ENCODE data around the gene SPEF2.
"Not testable (repeated sequence)": the region's sequence is repeated elsewhere in the genome, so short reads cannot be mapped to it uniquely, and the experiment has no call there.

Gene SPEF2

DNA sequence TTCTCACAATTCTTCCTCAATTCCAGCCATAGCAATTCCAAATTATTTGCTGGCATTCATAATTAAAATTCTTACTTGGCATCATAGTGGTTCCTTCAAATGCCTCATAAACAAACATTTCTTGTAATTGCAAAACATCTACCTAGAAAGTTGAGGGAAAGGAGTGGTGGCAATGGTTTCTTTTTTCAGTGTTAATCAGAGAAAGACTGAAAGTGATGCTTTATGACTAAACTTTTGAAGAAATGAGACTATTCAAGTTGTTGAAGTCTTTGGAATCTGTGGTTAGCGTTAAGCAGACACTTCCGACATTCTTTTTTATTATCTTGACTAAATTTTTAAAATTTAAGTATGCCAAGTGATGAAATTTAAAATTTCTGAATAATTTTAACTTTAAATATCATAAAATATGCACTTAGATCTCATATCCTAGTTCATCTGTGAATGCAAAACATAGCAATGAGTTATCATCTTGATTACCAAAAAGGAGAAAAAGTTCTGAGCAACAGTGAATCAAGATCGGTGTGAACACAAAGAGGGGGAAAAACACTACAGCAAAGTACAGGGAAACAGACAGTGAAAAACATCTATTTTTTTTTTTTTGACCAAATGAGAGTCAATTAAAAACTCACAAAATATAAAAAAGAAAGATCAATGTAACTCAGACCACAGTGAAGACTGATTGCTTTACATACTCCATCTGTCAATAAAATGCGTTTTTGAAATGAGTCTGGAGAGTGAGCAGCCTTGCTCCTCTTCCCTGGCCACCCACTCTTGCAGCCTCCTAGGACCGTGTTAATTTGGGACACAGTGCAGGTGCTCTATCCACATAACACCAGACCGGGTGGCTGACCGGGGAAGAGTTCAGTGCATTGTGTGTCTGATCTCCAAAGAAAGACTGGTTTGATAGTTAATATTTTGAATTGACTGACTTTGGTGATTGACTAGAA lies 218.4 kb downstream of the SPEF2 start:
- Histone ChIP-seq H3K27ac (ENCODE audit: low read depth, low read length) (no peak overlapping the region), H4K12ac (ENCODE audit: low read depth, low read length) (no peak overlapping the region), H3K9me3 (ENCODE audit: insufficient read depth, low read depth, low read length) (no peaks in the 10 kb centered on the region), H3K79me1 (ENCODE audit: low read length) (no peaks in the 10 kb centered on the region), H4K8ac (ENCODE audit: low read depth, low read length) (no peak overlapping the region), H3K4me1 (ENCODE audit: control insufficient read depth in 1 of 2, insufficient read depth in 2 of 2, low read length in 2 of 2) (no peaks in the 10 kb centered on the region), H3K36me3 (ENCODE audit: control insufficient read depth in 1 of 2, insufficient read depth in 2 of 2, low read length in 2 of 2) (no peaks in the 10 kb centered on the region), H2AFZ (ENCODE audit: insufficient read depth, low read length, poor library complexity) (no peak overlapping the region), H3K4ac (ENCODE audit: low read depth, low read length) (no peak overlapping the region), H2BK120ac (ENCODE audit: insufficient read depth, low read length, poor library complexity) (no peak overlapping the region), H3K79me2 (ENCODE audit: control insufficient read depth, insufficient read depth, low read length, poor library complexity) (no peaks in the 10 kb centered on the region), H3K4me3 (ENCODE audit: low read depth, low read length) (no peak overlapping the region), H3K4me2 (ENCODE audit: low read length) (no peak overlapping the region), H3K27me3 (ENCODE audit: insufficient read depth, low read length) (no peaks in the 10 kb centered on the region), H2BK5ac (ENCODE audit: low read depth, low read length, poor library complexity) (no peak overlapping the region), H3K23ac (ENCODE audit: low read length) (no peak overlapping the region), H2BK12ac (ENCODE audit: low read length) (no peak overlapping the region), H3K9ac (ENCODE audit: low read length) (no peak overlapping the region), H2AK5ac (ENCODE audit: low read length) (no peak overlapping the region), H3K18ac (ENCODE audit: low read length) (no peak overlapping the region), H4K91ac (ENCODE audit: low read depth, low read length) (no peak overlapping the region), H3K14ac (ENCODE audit: low read length) (no peak overlapping the region)
- DNase-seq = peak; percentile 42 to 93
- no CpG with 5 or more reads among the region's 7 CpGs for WGBS (ENCODE audit: extremely low coverage, insufficient coverage, insufficient read length)

DNA sequence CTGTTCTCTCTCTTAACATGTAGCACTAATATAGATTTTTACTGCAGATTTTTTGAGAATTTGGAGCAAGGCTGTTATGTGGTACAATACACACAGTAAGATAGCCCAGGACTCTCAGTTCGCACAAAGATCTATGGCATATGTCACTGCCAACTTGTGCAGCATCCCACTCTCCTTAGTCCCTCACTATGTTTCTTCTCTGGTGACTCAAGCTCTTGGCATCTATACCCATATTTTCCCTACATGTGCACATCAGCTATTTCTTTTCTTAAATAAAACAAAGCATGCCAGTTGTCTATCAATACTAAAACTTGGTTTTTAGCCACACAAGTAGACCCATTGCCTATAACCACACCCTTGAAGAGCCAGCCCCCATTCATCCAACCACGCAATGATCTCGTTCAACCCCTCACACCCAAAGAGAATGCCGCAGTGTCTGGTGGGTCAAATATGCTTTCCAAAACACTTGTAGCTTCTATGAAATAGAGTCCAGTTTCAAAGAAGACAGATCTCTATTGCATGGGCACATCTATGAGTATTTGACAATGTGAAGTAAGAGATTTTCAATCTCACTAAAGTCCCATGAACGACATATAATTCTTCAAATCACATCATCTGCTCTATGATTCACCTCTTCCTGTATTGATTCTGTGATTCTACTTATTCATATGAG lies 220.8 kb downstream of the SPEF2 start:
- Histone ChIP-seq H3K79me1 (ENCODE audit: low read length) (no peaks in the 10 kb centered on the region), H3K18ac (ENCODE audit: low read length) (no peak overlapping the region), H2BK12ac (ENCODE audit: low read length) (no peak overlapping the region), H3K9me3 (ENCODE audit: insufficient read depth, low read depth, low read length) (no peaks in the 10 kb centered on the region), H2AK5ac (ENCODE audit: low read length) (no peak overlapping the region), H3K27me3 (ENCODE audit: insufficient read depth, low read length) (no peaks in the 10 kb centered on the region), H3K4ac (ENCODE audit: low read depth, low read length) (no peak overlapping the region), H3K4me1 (ENCODE audit: control insufficient read depth in 1 of 2, insufficient read depth in 2 of 2, low read length in 2 of 2) (no peaks in the 10 kb centered on the region), H2AFZ (ENCODE audit: insufficient read depth, low read length, poor library complexity) (no peak overlapping the region), H2BK120ac (ENCODE audit: insufficient read depth, low read length, poor library complexity) (no peak overlapping the region), H3K23ac (ENCODE audit: low read length) (no peak overlapping the region), H3K36me3 (ENCODE audit: control insufficient read depth in 1 of 2, insufficient read depth in 2 of 2, low read length in 2 of 2) (no peaks in the 10 kb centered on the region), H4K12ac (ENCODE audit: low read depth, low read length) (no peak overlapping the region), H3K79me2 (ENCODE audit: control insufficient read depth, insufficient read depth, low read length, poor library complexity) (no peaks in the 10 kb centered on the region), H3K4me3 (ENCODE audit: low read depth, low read length) (no peak overlapping the region), H3K4me2 (ENCODE audit: low read length) (no peak overlapping the region), H2BK5ac (ENCODE audit: low read depth, low read length, poor library complexity) (no peak overlapping the region), H4K8ac (ENCODE audit: low read depth, low read length) (no peak overlapping the region), H3K9ac (ENCODE audit: low read length) (no peak overlapping the region), H3K14ac (ENCODE audit: low read length) (no peak overlapping the region), H3K27ac (ENCODE audit: low read depth, low read length) (no peak overlapping the region), H4K91ac (ENCODE audit: low read depth, low read length) (no peak overlapping the region)
- no CpG with 5 or more reads among the region's 5 CpGs for WGBS (ENCODE audit: extremely low coverage, insufficient coverage, insufficient read length)
- peak in 1 of 2 donors; percentile 21 for DNase-seq

DNA sequence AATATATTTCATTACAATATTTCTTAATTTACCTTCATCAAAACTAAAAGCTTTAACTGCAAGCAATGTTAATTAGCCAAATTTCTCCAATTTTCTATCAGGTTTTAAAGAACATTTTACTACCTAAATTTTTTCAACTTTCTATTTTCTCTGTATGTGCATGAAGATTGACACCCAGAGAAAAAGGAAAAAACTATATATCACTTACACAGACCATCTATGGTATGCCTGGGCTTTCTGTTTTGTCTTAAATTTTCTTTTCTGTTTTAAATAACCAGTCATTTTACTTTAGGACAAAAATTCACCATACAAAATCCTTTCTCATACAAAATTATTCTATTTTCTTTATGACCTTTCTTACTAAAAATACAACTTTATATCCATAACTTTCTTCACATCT lies 225.2 kb downstream of the SPEF2 start:
- Histone ChIP-seq H3K79me2 (ENCODE audit: control insufficient read depth, insufficient read depth, low read length, poor library complexity) (no peaks in the 10 kb centered on the region), H2AFZ (ENCODE audit: insufficient read depth, low read length, poor library complexity) (no peak overlapping the region), H2BK5ac (ENCODE audit: low read depth, low read length, poor library complexity) (no peak overlapping the region), H2BK12ac (ENCODE audit: low read length) (no peak overlapping the region), H3K27ac (ENCODE audit: low read depth, low read length) (no peak overlapping the region), H4K12ac (ENCODE audit: low read depth, low read length) (no peak overlapping the region), H2BK120ac (ENCODE audit: insufficient read depth, low read length, poor library complexity) (no peak overlapping the region), H4K8ac (ENCODE audit: low read depth, low read length) (no peak overlapping the region), H3K14ac (ENCODE audit: low read length) (no peak overlapping the region), H3K4me1 (ENCODE audit: control insufficient read depth in 1 of 2, insufficient read depth in 2 of 2, low read length in 2 of 2) (no peaks in the 10 kb centered on the region), H3K4me3 (ENCODE audit: low read depth, low read length) (no peak overlapping the region), H3K36me3 (ENCODE audit: control insufficient read depth in 1 of 2, insufficient read depth in 2 of 2, low read length in 2 of 2) (no peaks in the 10 kb centered on the region), H3K4me2 (ENCODE audit: low read length) (no peak overlapping the region), H3K23ac (ENCODE audit: low read length) (no peak overlapping the region), H3K9ac (ENCODE audit: low read length) (no peak overlapping the region), H3K4ac (ENCODE audit: low read depth, low read length) (no peak overlapping the region), H3K18ac (ENCODE audit: low read length) (no peak overlapping the region), H4K91ac (ENCODE audit: low read depth, low read length) (no peak overlapping the region), H3K9me3 (ENCODE audit: insufficient read depth, low read depth, low read length) (peaks cover 13% of the 10 kb centered on the region), H3K79me1 (ENCODE audit: low read length) (no peaks in the 10 kb centered on the region), H3K27me3 (ENCODE audit: insufficient read depth, low read length) (no peaks in the 10 kb centered on the region), H2AK5ac (ENCODE audit: low read length) (no peak overlapping the region)
- DNase-seq = no peak

DNA sequence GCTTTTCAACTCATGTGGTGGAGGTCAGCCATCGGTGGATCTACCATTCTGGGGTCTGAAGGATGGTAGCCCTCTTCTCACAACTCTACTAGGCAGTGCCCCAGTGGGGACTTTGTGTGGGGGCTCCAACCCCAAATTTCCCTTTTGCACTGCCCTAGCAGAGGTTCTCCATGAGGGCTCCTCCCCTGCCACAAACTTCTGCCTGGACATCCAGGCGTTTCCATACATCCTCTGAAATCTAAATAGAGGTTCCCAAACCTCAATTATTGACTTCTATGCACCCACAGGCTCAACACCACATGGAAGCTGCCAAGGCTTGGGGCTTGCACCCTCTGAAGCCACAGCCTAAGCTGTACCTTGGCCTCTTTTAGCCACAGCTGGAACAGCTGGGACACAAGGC lies 227.8 kb downstream of the SPEF2 start:
- not testable (repeated sequence) for H3K79me1 ChIP-seq (ENCODE audit: low read length); H2BK5ac ChIP-seq (ENCODE audit: low read depth, low read length, poor library complexity); H3K4ac ChIP-seq (ENCODE audit: low read depth, low read length); H2AK5ac ChIP-seq (ENCODE audit: low read length); H4K8ac ChIP-seq (ENCODE audit: low read depth, low read length); H3K18ac ChIP-seq (ENCODE audit: low read length); H3K27ac ChIP-seq (ENCODE audit: low read depth, low read length); DNase-seq; H3K27me3 ChIP-seq (ENCODE audit: insufficient read depth, low read length); H3K23ac ChIP-seq (ENCODE audit: low read length); H4K91ac ChIP-seq (ENCODE audit: low read depth, low read length); H3K4me3 ChIP-seq (ENCODE audit: low read depth, low read length); H4K12ac ChIP-seq (ENCODE audit: low read depth, low read length); H2BK120ac ChIP-seq (ENCODE audit: insufficient read depth, low read length, poor library complexity); H3K4me2 ChIP-seq (ENCODE audit: low read length); H3K4me1 ChIP-seq (ENCODE audit: control insufficient read depth in 1 of 2, insufficient read depth in 2 of 2, low read length in 2 of 2); H2AFZ ChIP-seq (ENCODE audit: insufficient read depth, low read length, poor library complexity); H3K14ac ChIP-seq (ENCODE audit: low read length); H3K79me2 ChIP-seq (ENCODE audit: control insufficient read depth, insufficient read depth, low read length, poor library complexity); H3K9ac ChIP-seq (ENCODE audit: low read length); H2BK12ac ChIP-seq (ENCODE audit: low read length); H3K36me3 ChIP-seq (ENCODE audit: control insufficient read depth in 1 of 2, insufficient read depth in 2 of 2, low read length in 2 of 2)
- peaks cover 13% of the 10 kb centered on the region for H3K9me3 ChIP-seq (ENCODE audit: insufficient read depth, low read depth, low read length)
- WGBS (ENCODE audit: extremely low coverage, insufficient coverage, insufficient read length) = no CpG with 5 or more reads among the region's 2 CpGs

Data from trophoblast cell (in vitro differentiated cells and primary cell).